Smooth muscle cell (in vitro differentiated cells): ENCODE data around the gene SERPINA6. TPM values are rescaled to one million over a fixed set of nuclear protein-coding genes. Genes with fewer than 3 reads are reported as not detected.

Experiments
- DNase-seq: peaks from one replicate; lab custom pipeline; 2025; ENCODE audit not compliant: unreplicated experiment; lab: John Stamatoyannopoulos, UW
- H2AFZ ChIP-seq: fragments of 200-600 bp; sonication (generic); 2 replicates; pipeline ENCODE4 v1.6.0; 2016; ENCODE audit warnings: antibody characterized with exemption, low read depth, mild to moderate bottlenecking
- H3F3A ChIP-seq: fragments of 200-600 bp; sonication (generic); 2 replicates; pipeline ENCODE4 v1.6.0; 2017; ENCODE audit warnings: antibody characterized with exemption, low read depth
- H3K27ac ChIP-seq: fragments of 200-600 bp; sonication (generic); 2 replicates; pipeline ENCODE4 v1.5.1; 2016; ENCODE audit warnings: low read depth, mild to moderate bottlenecking
- H3K27me3 ChIP-seq: fragments of 200-600 bp; sonication (generic); 2 replicates; pipeline ENCODE4 v1.6.1; 2016; ENCODE audit warnings: low read depth, mild to moderate bottlenecking
- H3K36me3 ChIP-seq: fragments of 200-600 bp; sonication (generic); 2 replicates; pipeline ENCODE4 v1.5.1; 2016; ENCODE audit warnings: low read depth
- H3K4me1 ChIP-seq: fragments of 200-600 bp; sonication (generic); 2 replicates; pipeline ENCODE4 v1.5.1; 2016; ENCODE audit warnings: low read depth
- H3K4me2 ChIP-seq: fragments of 200-600 bp; sonication (generic); 2 replicates; pipeline ENCODE4 v1.6.0; 2016; ENCODE audit warnings: mild to moderate bottlenecking
- H3K4me3 ChIP-seq: fragments of 200-600 bp; sonication (generic); 2 replicates; pipeline ENCODE4 v1.5.1; 2016; ENCODE audit warnings: mild to moderate bottlenecking
- H3K79me2 ChIP-seq: fragments of 200-600 bp; sonication (generic); 2 replicates; pipeline ENCODE4 v1.6.0; 2016; ENCODE audit warnings: low read depth, mild to moderate bottlenecking
- H3K9ac ChIP-seq: fragments of 200-600 bp; sonication (generic); 2 replicates; pipeline ENCODE4 v1.6.0; 2016; ENCODE audit warnings: low read depth
- H3K9me3 ChIP-seq: fragments of 200-600 bp; sonication (generic); replicated peaks from 2 replicates; pipeline ENCODE4 v1.5.1; 2016; ENCODE audit warnings: low read depth
- H4K20me1 ChIP-seq: fragments of 200-600 bp; sonication (generic); 2 replicates; pipeline ENCODE4 v1.6.0; 2016; ENCODE audit warnings: low read depth
- CTCF ChIP-seq: fragments of 200-600 bp; sonication (generic); IDR thresholded peaks from 2 replicates; pipeline ENCODE4 v1.5.1; 2017; ENCODE audit warnings: borderline replicate concordance, mild to moderate bottlenecking, antibody characterized with exemption; ENCODE audit not compliant: insufficient read depth, poor library complexity, severe bottlenecking
- WGBS: methylation state at CpG from one replicate; pipeline ENCODE4 v1.1.7; 2016; ENCODE audit warnings: low lambda C conversion rate; 5-methylcytosine and 5-hydroxymethylcytosine counted together
- polyA plus RNA-seq: library from polyadenylated mRNA; unstranded; fragments of >200 nt; fragmentation: Nextera tagmentation; extraction: Ambion mirVana; gene quantifications from 2 replicates; pipeline ENCODE4 v1.2.1, GENCODE V29; 2016
- total RNA-seq: library from RNA; depleted of rRNA; stranded (reverse); fragments of >200 nt; gene quantifications from 2 replicates; pipeline ENCODE4 v1.2.3, GENCODE V29; 2014

Gene SERPINA6
- total and polyA plus RNA-seq, 2 experiments from 2014 or later, result not detected

GRCh38 chr14:94321421-94322271, 1.5 kb downstream of the SERPINA6 start:
- H3K27ac ChIP-seq, result no peak overlapping the region
- H3K27me3 ChIP-seq, result no peaks in the 10 kb centered on the region
- no peak overlapping the region for H3K4me2 ChIP-seq
- TF ChIP-seq CTCF, result no peak
- H3F3A ChIP-seq, result no peaks in the 10 kb centered on the region
- WGBS, result 89% methylated on average over 5 of the region's 5 CpGs
- no peak overlapping the region for H3K9ac ChIP-seq
- H3K4me3 ChIP-seq, result no peak overlapping the region
- DNase-seq, result no peak
- H2AFZ ChIP-seq, result no peak overlapping the region
- no peaks in the 10 kb centered on the region for H3K9me3 ChIP-seq
- H3K79me2 ChIP-seq, result no peaks in the 10 kb centered on the region
- H4K20me1 ChIP-seq, result no peaks in the 10 kb centered on the region
- no peaks in the 10 kb centered on the region for H3K4me1 ChIP-seq
- no peaks in the 10 kb centered on the region for H3K36me3 ChIP-seq

- Histone ChIP-seq H3K9me3 (no peaks in the 10 kb centered on the region), H3F3A (no peaks in the 10 kb centered on the region), H3K4me1 (no peaks in the 10 kb centered on the region), H3K79me2 (no peaks in the 10 kb centered on the region), H3K9ac (no peak overlapping the region), H3K4me2 (no peak overlapping the region), H3K27me3 (no peaks in the 10 kb centered on the region), H3K4me3 (no peak overlapping the region), H3K27ac (no peak overlapping the region), H2AFZ (no peak overlapping the region), H3K36me3 (no peaks in the 10 kb centered on the region), H4K20me1 (no peaks in the 10 kb centered on the region)
- no peak for DNase-seq
- TF ChIP-seq CTCF, result no peak
- WGBS, result 79% methylated on average over 5 of the region's 5 CpGs
Observed at GRCh38 chr14:94320243-94320642, 2.9 kb downstream of the SERPINA6 start.

GRCh38 chr14:94317259-94317658, 5.9 kb downstream of the SERPINA6 start:
- Histone ChIP-seq H3K36me3 (no peaks in the 10 kb centered on the region), H3F3A (no peaks in the 10 kb centered on the region), H3K9ac (no peak overlapping the region), H3K27ac (no peak overlapping the region), H3K4me2 (no peak overlapping the region), H3K79me2 (no peaks in the 10 kb centered on the region), H3K4me3 (no peak overlapping the region), H3K27me3 (no peaks in the 10 kb centered on the region), H3K4me1 (no peaks in the 10 kb centered on the region), H3K9me3 (no peaks in the 10 kb centered on the region), H2AFZ (no peak overlapping the region), H4K20me1 (no peaks in the 10 kb centered on the region)
- WGBS, result 40% methylated on average over 4 of the region's 4 CpGs
- DNase-seq, result no peak
- TF ChIP-seq CTCF, result no peak

- H3K4me2 ChIP-seq, result no peak overlapping the region
- no peak for TF ChIP-seq CTCF
- DNase-seq, result no peak
- H3K4me3 ChIP-seq, result no peak overlapping the region
- no peaks in the 10 kb centered on the region for H3K9me3 ChIP-seq
- no peaks in the 10 kb centered on the region for H3K27me3 ChIP-seq
- no peaks in the 10 kb centered on the region for H3K36me3 ChIP-seq
- WGBS, result 79% methylated on average over 1 of the region's 1 CpG
- no peaks in the 10 kb centered on the region for H3K4me1 ChIP-seq
- no peak overlapping the region for H3K9ac ChIP-seq
- no peak overlapping the region for H2AFZ ChIP-seq
- H4K20me1 ChIP-seq, result no peaks in the 10 kb centered on the region
- H3K27ac ChIP-seq, result no peak overlapping the region
- H3K79me2 ChIP-seq, result no peaks in the 10 kb centered on the region
- no peaks in the 10 kb centered on the region for H3F3A ChIP-seq
Observed at GRCh38 chr14:94316692-94317091, 6.4 kb downstream of the SERPINA6 start.
